HG02970 (cell line): ENCODE data around the gene CD180.

Source experiments
- ATAC-seq: cut with Tn5 transposase; IDR thresholded peaks from one replicate; pipeline ENCODE4 v1.9.1; 2021; ENCODE audit warnings: mild to moderate bottlenecking, moderate library complexity, moderate number of reproducible peaks; ENCODE audit not compliant: unreplicated experiment, low FRiP score

CD180 gene

GRCh38 chr5:67214036-67214435 lies 17.4 kb upstream of the CD180 start:
- no peak for ATAC-seq

GRCh38 chr5:67211926-67212325 lies 15.3 kb upstream of the CD180 start:
- no peak for ATAC-seq

GRCh38 chr5:67209141-67209771 lies 12.7 kb upstream of the CD180 start:
- no peak for ATAC-seq

DNA sequence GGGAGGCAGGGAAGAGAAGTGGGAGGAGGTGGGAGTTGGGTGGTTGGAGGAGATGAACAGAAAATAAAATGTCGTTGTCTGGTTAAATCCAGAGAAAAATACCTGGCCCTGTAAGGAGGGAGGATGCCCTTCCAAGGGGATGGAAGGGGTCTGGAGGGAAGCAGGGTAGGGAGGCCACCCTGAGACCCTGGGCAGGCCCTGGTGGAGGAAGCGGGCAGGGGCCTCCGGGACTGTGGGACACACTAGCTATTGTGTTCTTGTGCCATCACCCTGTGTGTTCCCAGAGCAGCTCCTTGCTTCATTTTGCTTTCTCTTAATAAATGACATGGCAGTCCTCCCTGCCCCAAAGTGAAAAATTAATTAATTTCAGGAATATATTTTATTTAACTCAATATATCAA lies 11.8 kb upstream of the CD180 start:
- no peak for ATAC-seq

- ATAC-seq = peak; percentile 81
These were observed 10.3 kb upstream of the CD180 start for GRCh38 chr5:67206929-67207328.

GRCh38 chr5:67206461-67206860 lies 9.9 kb upstream of the CD180 start:
- ATAC-seq = no peak

- no peak for ATAC-seq
These were observed 9.4 kb upstream of the CD180 start for GRCh38 chr5:67205981-67206380.

DNA sequence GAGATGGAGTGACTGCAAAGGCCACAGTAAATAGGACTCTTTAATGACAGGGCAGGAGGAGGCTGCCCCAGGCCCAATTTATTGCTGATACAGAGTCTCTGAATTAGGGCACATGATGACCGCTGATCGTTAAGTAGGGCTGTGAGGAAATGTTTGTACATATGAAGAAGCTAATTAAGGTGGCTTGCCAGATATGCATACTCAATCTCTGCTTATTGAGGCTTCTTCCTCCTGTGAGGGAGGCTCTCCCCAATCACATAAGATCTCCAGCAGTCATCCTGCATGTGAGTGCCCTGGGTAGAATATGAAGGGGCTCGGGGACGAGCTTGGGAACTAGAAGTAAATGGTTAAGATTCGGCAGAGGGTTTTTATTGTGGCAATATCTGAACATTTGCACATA lies 8.2 kb upstream of the CD180 start:
- no peak for ATAC-seq

DNA sequence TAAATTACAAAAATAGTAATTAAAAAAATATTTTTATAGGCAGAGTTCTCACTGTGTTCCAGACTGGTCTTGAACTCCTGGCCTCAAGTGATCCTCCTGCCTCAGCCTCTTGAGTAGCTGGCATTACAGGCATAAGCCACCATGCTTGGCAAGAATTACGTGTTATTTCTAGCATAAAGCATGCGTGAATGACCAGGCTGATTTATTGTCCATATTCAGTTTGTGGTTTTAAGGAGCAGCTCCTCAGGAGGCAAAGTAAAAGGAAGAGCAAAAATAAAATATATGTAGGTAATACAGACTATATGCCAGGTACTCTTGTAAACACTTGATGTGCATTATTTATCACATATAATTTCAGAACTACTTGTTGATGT lies 7.1 kb upstream of the CD180 start:
- no peak for ATAC-seq

DNA sequence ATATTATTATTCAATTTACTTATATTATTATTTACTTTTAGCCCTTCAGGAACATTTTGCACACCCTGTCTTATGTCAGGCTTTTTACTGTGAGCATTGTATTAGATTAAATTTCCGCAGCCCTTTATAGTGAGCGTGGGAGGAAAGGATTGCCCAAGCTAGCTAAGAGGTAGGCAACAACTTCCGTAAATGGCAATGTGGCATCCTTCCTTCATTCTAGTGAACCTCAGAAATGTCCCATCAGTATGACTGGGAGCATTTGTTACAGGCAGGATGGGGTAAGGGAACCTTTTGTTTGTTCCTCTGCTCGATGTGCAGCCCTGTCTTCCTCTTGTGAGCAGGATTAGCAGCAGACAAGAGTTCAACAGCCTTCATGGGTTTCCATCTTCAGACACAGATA lies 6.2 kb upstream of the CD180 start:
- no peak for ATAC-seq

DNA sequence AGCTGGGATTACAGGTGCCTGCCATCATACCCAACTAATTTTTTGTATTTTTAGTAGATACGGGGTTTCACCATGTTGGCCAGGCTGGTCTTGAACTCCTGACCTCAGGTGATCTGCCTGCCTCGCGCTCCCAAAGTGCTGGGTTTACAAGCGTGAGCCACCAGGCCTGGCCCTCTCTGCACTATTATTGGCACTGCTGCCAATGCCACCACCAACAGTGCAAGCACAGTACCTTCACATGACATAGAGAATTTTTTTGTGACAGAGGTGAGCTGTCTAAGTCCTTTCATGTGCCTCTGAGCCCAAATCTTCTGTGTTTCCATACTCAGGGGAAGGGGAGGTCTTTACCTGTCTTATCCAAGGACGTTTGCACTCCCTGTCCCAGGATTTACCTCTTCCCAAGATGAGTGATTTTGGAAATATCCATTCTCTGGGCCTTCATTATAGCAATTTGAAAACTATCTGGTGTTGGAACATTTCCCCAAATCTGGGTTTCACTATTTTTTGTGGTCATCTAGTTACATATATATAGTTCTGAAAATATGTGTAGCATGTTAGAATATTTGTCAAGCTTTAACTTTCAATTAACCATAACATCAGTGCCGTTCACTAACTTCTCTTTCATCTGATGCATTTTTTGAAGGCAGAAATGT lies 5.4 kb upstream of the CD180 start:
- no peak for ATAC-seq

GRCh38 chr5:67200809-67201562 lies 4.4 kb upstream of the CD180 start:
- no peak for ATAC-seq

DNA sequence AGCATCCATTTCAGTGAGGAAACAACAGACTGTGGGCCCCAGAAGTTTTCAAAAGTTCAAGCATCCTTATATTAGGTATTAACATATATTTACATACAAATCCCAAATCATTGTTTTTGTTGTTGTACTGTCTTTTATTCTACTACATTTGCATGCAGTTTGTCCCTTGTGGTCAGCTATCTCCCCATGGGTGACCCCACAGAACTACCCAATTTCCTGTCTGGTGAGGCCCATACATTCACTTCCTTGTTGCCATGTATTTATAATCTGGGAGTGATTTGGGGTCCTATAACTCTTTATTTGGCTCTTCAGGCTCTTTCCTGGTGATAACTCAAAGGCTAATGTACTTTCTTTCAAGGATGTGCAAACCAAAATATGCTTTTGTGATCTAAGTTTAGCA lies 3.3 kb upstream of the CD180 start:
- ATAC-seq = no peak

GRCh38 chr5:67198917-67199316 lies 2.3 kb upstream of the CD180 start:
- no peak for ATAC-seq

- ATAC-seq = no peak
These were observed 937 bp upstream of the CD180 start for GRCh38 chr5:67197536-67197935.

DNA sequence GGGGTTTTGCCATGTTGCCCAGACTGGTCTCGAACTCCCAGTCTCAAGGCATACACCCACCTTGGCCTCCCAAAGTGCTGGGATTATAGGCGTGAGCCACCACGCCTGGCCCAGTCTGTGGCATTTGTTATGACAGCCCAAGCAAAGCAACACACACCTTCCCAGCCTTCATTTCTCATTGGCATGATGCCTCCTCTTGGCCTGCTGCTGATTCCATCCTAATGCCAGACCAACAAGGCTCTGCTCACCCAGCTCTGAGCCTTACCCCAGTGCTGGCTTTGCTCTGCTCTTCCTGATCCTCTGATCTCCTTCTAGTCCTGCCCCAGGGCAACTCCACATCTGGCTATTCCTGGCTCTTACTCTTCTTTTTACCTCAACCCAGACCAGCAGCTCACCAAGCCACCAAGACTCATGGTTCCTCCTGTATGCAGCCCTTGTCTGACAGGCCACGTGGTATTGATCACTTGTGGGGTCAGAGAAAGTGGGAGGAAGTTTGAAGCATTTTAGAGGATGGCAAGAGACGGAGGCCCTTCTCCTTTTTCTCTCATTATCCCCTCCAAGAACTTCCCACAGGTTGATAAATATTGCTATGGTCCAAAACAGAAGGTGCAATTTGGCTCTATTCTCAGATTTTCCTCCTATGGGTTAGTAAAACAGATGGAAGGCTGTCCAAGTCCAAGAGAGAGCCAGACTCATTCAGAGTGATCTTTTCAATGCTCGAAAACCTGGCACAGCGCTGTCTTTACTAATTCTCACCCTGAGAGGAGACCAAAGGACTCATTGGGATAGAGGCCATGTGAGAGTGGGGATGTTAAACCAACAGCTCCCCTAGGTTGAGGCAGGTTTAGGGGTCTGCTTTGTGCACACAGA lies 958 bp downstream of the CD180 start:
- ATAC-seq = no peak

DNA sequence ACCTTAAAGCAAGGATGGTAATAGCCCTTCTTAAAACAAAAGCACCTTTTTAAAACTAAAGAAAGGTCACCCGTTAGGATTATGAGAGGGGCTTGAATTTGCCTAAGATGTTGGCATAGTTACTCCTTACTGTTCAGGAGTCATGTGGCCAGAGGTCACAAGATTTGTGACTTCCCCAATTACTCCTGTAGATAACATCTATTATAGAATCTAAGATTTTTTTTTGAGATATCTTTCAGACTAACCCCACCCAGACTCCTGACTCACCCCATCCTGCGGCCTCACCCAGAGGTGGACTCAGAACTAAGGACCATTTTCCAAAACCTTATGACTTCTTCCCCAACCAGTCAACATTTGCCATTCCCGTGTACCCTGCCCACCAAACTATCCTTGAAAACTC lies 2.4 kb downstream of the CD180 start:
- no peak for ATAC-seq

- ATAC-seq = no peak
These were observed 3.2 kb downstream of the CD180 start for GRCh38 chr5:67193439-67193807.

DNA sequence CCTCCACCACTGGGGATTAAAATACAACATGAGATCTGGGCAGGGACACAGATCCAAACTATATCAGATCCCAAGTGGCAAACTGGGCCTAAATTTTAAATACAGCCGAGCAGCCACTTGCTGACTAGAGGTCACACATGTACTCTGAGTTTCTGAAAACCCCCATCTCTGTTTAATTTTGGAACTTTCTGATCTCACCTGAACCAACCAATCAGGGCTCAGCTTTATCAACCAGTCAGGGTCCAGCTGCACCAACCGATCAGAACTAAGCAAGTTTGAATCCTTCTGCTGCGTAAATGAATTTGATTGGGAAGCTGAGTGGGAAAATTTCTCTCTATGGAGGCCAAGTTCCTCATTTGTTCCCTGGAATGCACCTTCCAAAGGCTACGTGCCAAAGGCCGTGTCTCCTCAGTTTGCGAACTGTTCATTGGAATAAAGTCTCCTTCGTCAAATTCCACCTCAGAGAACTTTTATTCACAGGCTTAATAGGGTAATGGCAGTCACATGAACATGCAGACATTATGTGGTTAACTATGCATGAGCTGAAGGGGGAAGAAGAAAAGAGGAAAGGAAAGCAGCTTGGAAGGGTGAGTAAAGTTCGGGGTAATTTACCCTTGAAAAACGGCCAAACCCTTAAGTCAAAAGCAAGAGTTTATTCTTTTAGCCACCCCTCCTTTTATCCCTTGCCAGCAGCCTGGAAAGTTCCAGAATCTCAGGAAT lies 3.7 kb downstream of the CD180 start:
- ATAC-seq = no peak

GRCh38 chr5:67190861-67191260 lies 5.7 kb downstream of the CD180 start:
- ATAC-seq = no peak
